B cell (primary cell): ENCODE measurements around the gene NFIC.

Source experiments
- CTCF ChIP-seq: fragments of 200-600 bp; IDR thresholded peaks from one replicate; pipeline ENCODE4 v1.8.0; 2022; ENCODE audit warnings: antibody characterized with exemption, mild to moderate bottlenecking
- EZH2 ChIP-seq: IDR thresholded peaks from 2 replicates; pipeline ENCODE4 v1.6.1; 2012; ENCODE audit warnings: borderline replicate concordance, low read depth, mild to moderate bottlenecking, moderate library complexity, low read length; ENCODE audit not compliant: insufficient read depth, poor library complexity, severe bottlenecking

DNA sequence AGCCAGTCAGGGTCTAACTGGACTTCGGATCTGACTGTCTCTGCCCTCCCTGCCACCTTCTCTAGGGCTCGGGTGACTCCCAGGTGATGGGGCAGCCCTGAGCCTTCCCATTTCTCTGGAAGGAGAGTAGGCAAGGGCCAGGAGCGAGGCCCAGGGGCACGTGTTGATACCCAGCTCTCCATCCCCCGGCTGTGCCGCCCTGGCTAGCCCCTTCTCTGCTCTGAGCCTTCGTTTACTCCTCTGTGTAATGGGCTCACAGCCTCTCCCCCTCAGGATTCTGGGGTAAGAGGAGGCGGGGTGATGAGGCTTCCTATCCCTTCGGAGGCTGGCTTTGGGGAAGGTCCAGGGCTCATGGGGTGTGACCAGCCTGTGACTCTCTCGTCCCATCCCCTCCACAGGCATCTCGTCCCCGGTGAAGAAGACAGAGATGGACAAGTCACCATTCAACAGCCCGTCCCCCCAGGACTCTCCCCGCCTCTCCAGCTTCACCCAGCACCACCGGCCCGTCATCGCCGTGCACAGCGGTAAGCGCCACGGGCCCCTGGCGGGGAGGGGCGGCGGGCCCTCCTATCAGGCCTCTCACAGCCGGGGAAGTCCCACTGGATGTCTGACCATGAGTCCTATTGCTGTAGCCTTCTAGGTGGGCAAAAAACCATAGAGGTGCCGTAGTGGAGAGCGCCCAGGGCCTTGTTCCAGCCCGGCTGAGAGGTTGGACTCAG lies 82.4 kb downstream of the NFIC start:
- TF ChIP-seq EZH2 (no peak), CTCF (no peak)
